RPMI7951 (cell line): ENCODE results near the gene PHLPP1. TPM values are rescaled to one million over a fixed set of nuclear protein-coding genes. Genes with fewer than 3 reads are reported as not detected.

Experiments
- DNase-seq: peaks from one replicate; pipeline ENCODE4 v3.0.0-alpha.2; 2012; ENCODE audit warnings: low read depth
- total RNA-seq: library from RNA; depleted of rRNA; stranded (reverse); fragments of >200 nt; shearing (Covaris generic); gene quantifications from 2 replicates; pipeline ENCODE4 v1.2.3, GENCODE V29; 2014; rRNA removed

Gene PHLPP1
- total RNA-seq, 1 experiment from 2014 or later: 4.3 TPM

GRCh38 chr18:63004466-63005089 is 289.2 kb downstream of the PHLPP1 start:
- no peak for DNase-seq

- DNase-seq: no peak
These were observed 290.0 kb downstream of the PHLPP1 start for GRCh38 chr18:63005306-63005705.

DNA sequence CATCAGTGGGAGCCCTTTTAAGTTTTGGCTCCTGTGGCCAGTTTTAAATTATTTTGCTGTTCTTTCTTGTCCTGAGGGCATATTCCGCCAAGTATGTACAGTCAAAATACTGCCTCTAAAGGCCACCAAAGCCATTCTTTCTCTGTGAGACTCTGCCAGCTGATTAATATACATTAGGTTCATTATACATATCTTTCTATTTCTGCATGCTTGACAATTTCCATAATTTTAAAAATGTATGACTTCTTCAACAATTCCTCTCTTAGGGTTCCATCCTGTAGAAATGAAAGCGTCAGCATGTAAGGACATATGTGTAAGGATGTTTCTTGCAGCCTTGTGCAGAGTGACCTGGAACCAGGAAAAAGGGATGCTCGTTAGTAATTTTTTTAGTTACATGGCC is 291.9 kb downstream of the PHLPP1 start:
- no peak for DNase-seq

GRCh38 chr18:63016270-63016669 is 300.9 kb downstream of the PHLPP1 start:
- peak; percentile 46 for DNase-seq

DNA sequence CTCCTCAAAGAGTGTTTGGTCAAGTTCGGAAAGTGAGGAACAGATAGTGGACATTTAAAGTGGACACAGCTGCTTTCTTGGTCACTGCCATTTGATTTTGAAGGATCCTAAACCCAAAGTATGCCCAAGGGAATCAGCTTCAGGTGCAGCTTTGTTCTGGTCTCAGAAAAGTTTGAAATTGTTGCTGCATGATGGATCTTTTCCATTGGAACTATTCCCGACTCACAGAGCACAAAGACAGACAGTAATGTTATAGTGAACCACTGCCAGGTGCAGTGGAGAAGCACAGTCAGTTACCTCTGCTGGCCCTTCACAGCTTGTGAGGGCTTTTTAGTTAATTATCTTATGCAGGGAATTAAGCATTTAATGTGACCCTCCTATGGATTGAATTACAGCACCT is 301.7 kb downstream of the PHLPP1 start:
- DNase-seq: no peak

- no peak for DNase-seq
These were observed 302.6 kb downstream of the PHLPP1 start for GRCh38 chr18:63017977-63018376.

DNA sequence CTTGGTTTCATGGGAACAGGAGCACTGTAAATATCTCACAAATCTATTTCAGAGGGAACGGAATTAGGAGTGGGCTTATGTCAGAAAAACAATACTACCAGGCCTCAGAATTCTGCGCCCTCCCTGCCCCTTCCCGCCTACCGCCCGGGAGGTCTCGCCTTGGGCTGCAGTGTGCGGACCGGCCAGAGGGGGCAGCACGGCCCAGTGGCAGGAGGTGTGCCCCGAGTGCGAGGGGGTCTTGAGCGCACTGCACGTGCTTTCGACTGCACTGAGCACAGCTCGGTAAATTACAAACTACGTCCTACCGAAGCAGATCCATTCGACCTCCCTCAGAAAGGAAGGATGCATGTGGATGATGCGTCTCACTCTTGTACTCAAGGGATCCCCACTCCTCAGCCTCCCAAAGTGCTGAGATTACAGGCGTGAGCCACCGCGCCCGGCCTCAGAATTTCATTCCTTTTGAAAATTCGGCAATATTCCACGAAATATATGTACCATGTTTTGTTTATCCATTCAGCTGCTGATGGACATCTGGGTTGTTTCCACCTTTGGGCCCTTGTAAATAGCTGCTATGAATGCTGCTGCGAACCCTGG is 307.2 kb downstream of the PHLPP1 start:
- no peak for DNase-seq

GRCh38 chr18:63025251-63026090 is 310.1 kb downstream of the PHLPP1 start:
- DNase-seq: no peak

DNA sequence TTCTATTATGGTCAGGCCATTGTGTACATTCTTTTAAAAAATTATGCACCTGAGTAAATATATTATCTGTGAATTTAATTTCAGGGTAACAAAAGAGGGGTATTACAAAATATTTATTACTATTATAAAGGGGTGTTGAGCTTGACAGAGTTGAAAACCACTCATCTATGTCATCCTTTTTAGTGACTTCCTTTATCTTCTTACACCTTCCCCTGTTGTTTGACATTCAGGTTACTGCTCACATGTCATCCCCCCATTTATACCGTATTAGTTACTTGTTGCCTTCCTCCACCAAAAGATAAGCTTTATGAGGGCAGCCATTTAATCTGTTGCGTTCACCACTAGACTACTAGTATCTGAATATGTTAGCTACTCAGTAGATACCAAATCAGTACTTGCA is 313.0 kb downstream of the PHLPP1 start:
- no peak for DNase-seq

Other genes starting within 250 kb of the PHLPP1 start
- 2.1 and 3.8 TPM in 2 replicates for gene ZCCHC2, start 192.5 kb upstream of the PHLPP1 start, total RNA-seq